Regular cardiac myocyte (primary cell): ENCODE measurements around the gene APLN. TPM values are rescaled to one million over a fixed set of nuclear protein-coding genes. Genes with fewer than 3 reads are reported as not detected.

Experiments
- total RNA-seq: library from RNA; depleted of rRNA; stranded (reverse); fragments of >200 nt; gene quantifications from 2 replicates; pipeline ENCODE4 v1.2.3, GENCODE V29; 2014

APLN gene
- total RNA-seq = 8.8 and 14.9 TPM in 2 replicates

DNA sequence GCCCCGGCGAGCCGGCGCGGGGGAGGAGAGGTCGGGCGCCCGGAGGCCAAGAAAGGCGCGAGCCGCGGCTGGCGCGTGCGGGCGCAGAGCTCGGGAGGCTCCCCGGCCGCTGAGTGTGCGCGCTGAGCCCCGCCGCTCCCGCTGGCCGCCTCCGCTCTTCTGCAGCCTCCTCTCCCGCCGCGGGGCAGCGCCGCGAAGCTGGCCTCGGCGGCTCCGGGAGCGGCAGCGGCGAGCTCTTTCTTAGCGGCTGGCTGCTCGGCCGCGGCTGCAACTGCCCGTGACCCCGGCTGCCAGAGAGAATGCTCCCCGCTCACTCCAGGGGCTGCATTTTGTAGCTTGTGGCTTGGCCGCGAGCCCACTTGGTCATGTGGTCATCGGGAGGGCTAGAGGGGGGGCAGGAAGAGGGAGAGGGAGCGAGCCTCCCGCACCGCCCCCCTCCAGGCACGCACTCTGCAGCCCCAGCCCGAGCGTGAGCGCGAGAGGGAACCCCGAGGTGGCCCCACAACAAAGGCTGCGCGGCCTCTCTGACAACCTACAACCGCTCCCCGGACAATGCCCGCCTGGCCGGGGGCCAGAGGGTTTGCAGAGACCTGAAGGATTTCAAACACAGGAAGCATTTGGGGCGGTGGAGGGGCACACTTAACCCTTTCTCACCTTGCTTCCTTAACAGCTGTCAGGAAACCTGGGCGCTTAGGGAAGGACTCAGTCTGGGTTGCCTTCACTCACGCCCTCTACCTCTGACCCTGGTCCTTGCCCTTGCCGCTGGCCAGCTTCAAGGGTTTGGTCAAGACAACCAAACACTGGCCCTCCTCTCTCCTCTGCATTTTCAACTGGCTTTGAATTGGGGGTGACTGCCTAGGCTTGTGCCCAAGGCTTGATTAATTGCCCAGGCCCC is at the start of gene APLN:
Gene APLN (minus strand): TSS at position 305 of the 895 bp plus-strand sequence. CDS start 326 bp downstream, outside the sequence.

Other genes starting within 250 kb of the APLN start
- 47.9 and 64.0 TPM in 2 replicates for gene SMARCA1, start 131.5 kb downstream of the APLN start, total RNA-seq
- gene OCRL, start 114.7 kb downstream of the APLN start, total RNA-seq = 20.9 and 21.7 TPM in 2 replicates
- under 0.01 TPM in 1 of 2 replicates, not detected in the other for gene XPNPEP2, start 84.0 kb upstream of the APLN start, total RNA-seq
- gene SASH3, start 125.0 kb upstream of the APLN start, total RNA-seq = not detected in 2 replicates
- 14.2 and 22.6 TPM in 2 replicates for gene ZDHHC9, start 188.9 kb upstream of the APLN start, total RNA-seq